HG03108 (cell line): Measurements from ENCODE around the gene OR2V1.
A peak's percentile ranks its signal among the peaks of the same experiment; 100 is the strongest.
"Not testable (repeated sequence)": the region's sequence is repeated elsewhere in the genome, so short reads cannot be mapped to it uniquely, and the experiment has no call there.

ENCODE experiments used
- ATAC-seq: cut with Tn5 transposase; IDR thresholded peaks from one replicate; pipeline ENCODE4 v1.9.1; 2021; ENCODE audit warnings: moderate library complexity; ENCODE audit not compliant: unreplicated experiment

The OR2V1 gene

GRCh38 chr5:181130832-181131496, at the start of gene OR2V1:
OR2V1 (minus strand) TSS chr5:181131169; CDS start chr5:181125304, 5,865 bp downstream.
- ATAC-seq, result no peak

GRCh38 chr5:181177559-181177958, 46.6 kb upstream of the OR2V1 start:
- not testable (repeated sequence) for ATAC-seq

DNA sequence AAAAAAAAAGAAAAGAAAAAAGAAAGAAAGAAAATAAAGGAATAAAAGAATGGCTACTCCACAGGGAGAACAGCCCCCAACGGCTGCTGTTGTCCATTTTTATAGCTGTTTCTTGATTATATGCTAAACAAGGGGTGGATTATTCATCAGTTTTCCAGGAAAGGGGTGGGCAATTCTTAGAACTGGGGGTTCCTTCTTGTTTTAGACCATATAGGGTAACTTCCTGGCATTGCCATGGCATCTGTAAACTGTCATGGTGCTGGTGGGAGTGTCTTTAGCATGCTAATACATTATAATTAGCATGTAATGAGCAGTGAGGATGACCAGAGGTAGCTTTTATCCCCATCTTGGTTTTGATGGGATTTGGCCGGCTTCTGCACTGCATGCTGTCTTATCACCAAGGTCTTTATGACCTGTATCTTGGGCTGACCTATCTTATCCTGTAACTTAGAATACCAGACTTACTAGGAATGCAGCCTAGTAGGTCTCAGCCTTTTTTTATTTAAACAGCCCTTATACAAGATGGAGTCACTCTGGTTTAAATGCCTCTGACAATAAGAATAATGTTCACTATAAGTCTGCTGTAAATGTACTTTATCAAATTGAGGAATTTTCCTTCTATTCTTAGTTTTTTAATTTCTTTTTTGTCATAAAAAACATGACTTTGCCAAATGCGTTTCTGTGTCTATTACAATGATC, 45.4 kb upstream of the OR2V1 start:
- ATAC-seq, result no peak

- peak; percentile 37 for ATAC-seq
These were observed 42.7 kb upstream of the OR2V1 start for GRCh38 chr5:181173420-181174342.

GRCh38 chr5:181173027-181173419, 42.1 kb upstream of the OR2V1 start:
- peak; percentile 43 for ATAC-seq

DNA sequence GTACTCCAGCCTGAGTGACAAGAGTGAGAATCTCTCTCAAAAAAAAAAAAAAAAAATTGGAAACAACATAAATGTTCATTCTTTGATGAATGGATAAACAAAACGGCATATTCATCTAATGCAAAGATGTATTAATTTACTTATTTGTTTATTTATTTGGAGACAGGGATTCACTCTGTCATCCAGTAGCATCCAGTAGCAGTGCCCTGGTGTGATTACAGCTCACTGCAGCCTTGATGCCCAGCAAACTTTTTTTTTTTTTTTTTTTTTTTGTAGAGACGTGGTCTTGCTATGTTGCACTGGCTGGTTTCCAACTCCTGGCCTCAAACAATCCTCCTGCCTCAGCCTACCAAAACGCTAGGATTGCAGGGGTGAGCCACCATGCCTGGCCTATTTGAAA, 40.8 kb upstream of the OR2V1 start:
- no peak for ATAC-seq

- ATAC-seq, result no peak
These were observed 40.0 kb upstream of the OR2V1 start for GRCh38 chr5:181170996-181171395.

- ATAC-seq, result no peak
These were observed 39.4 kb upstream of the OR2V1 start for GRCh38 chr5:181170237-181170825.

DNA sequence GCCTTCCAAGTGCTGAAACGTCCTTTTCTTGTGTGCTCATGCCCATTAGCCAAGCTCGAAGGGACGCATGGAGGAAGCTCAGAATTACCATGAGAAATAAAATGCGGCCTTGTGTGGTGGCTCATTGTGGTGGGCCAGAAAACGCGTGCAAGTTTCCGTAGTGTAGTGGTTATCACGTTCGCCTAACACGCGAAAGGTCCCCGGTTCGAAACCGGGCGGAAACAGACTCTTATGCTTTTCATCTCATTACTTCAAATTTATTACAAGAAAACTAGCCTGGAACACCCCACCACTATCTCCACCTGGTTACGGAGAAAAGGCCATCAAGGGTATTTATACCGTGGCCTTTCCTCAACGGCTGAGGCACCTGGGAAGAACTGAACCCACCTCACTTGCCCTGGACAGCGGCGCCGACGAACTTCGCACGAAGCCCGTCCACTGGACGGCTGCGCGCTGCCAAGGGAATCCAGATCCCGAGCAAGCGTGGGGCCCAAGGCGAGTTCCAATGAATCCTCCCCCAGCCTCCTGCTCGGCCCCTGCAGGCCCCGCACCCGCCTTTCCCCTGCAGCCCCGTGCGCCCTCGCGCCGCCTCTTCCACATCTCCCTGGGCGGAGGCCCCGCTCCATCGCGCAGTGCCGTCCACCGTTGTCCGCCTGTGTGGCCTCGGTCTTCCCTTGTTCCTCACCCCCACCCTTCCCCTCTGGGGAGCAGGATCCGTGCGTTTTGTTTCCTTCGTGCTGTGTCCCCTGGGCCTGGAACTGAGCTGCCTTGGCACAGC, 38.7 kb upstream of the OR2V1 start:
- ATAC-seq, result not testable (repeated sequence)

DNA sequence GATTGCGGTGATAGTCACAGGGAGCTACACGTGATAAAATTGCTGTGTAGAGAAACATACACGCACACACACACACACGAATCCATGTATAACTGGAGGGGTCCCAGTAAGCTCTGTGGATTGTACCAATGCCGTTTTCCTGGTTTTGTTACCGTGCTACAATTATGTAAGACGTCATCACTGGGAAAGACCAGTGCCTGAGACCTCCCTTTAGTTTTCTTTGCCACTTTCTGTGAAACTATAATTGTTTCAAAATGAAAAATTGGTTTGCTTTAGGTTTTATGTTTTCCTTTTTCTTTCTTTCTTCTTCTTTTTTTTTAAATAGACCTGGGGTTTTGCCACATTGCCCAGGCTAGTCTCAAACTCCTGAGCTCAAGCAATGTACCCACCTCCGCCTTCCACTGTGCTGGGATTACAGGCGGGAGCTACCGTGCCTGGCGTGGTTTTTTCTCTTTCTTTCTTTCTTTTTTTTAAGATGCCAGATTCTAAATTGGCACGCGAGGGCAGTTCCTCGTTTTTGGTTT, 37.7 kb upstream of the OR2V1 start:
- ATAC-seq, result no peak

DNA sequence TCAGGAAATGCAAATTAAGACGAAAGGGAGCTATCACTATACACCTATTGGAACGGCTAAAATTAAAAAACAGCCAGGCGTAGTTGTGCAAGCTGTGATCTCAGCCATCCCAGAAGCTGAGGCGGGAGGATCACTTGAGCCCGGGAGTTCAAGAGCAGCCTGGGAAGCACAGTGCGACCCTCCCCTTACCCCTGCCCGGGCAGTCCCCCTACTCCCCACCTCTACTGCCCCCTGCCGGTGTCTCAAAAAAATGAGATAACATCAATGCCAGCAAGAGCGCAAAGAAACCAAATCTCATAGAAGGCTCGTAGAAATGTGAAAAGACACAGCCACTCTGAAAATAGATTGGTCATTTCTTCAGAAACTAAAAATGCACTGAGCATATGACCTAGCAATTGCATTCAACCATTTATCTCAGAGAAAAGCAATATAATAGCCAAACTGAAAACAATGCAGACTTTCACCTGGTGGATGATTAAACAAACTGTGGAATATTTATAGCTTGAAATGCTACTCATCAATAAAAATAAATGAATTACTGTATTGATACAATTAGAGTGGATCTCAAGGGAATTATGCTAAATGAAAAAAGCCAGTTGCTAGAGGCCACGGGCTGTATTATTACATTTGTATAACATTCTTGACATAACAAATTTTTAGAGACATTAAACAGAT, 37.0 kb upstream of the OR2V1 start:
- no peak for ATAC-seq

- no peak for ATAC-seq
These were observed 36.1 kb upstream of the OR2V1 start for GRCh38 chr5:181166812-181167733.

DNA sequence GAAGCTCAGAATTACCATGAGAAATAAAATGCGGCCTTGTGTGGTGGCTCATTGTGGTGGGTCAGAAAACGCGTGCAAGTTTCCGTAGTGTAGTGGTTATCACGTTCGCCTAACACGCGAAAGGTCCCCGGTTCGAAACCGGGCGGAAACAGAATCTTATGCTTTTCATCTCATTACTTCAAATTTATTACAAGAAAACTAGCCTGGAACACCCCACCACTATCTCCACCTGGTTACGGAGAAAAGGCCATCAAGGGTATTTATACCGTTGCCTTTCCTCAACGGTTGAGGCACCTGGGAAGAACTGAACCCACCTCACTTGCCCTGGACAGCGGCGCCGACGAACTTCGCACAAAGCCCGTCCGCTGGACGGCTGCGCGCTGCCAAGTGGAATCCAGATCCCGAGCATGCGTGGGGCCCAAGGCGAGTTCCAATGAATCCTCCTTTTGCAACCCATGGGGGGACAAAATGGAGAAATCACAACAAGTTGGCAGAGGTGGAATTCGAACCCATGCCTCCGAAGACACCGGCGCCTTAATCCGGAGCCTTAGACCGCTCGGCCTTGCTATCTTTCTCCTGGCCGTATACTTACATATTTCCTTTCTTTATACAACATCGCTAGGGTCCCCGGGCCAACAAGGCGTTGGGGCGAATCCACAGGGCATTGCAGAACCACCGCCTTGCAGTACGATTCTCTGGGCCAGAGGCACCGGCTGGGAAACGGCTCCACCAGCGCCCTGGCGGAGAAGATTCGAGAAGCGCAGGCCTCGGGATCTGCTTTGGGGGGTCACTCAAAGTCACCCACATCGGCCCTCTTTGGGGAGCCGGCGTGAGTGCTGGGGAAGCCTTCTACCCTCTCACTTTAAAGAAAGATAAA, 33.3 kb upstream of the OR2V1 start:
- ATAC-seq, result no peak

DNA sequence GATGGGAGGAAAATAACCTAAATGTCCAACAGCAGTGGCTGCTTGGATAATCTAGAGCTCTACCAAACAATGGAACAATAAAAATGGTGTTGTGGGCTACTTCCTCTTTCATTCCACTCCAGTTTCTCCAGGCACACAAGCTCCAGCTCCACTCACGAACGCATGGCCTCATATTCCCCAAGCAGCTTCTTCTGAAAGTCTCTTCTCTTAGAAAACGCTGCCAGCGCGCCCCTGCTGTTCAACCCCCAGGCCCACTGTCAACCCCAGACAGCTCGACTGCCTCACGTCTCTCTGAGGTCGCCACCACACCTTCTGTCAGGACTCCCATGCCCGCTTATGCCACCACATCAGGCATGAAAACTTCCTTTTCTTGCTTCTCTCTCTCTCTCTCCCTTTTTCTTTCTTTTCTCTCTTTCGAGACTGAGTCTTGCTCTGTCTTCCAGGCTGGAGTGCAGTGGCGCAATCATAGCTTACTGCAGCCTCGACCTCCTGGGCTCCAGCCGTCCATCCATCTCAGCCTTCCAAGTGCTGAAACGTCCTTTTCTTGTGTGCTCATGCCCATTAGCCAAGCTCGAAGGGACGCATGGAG, 32.6 kb upstream of the OR2V1 start:
- no peak for ATAC-seq

DNA sequence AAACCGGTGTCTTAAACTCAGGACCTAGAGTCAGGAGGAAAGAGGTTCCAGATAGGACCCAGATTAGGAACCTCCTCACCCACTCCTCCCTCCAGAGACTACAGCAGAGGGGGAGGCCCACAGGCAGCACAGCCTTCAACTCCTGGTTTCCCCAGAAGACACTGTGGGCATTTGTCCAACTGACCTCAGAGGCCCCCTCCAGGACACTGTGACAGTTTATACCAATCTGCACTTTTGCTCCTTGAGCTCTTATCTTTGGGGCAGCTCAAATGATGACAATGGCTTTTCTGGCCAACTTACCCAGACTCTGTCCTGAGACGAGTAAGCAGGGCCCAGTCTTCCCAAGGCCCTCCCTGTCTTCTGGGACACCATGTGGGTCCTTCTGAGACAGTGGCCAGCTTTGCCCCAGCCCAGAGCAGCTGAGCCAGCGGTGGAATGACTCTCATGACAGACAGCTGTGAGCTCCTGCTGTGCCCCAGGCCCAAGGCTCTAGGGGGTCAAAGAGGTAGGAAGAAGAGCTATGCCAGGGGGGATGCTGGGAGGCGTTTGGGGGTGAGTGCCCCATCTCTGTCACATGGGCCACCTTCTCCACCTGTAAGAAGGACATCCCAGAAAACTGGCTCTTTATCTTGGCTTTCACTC, 30.7 kb upstream of the OR2V1 start:
- ATAC-seq, result no peak

DNA sequence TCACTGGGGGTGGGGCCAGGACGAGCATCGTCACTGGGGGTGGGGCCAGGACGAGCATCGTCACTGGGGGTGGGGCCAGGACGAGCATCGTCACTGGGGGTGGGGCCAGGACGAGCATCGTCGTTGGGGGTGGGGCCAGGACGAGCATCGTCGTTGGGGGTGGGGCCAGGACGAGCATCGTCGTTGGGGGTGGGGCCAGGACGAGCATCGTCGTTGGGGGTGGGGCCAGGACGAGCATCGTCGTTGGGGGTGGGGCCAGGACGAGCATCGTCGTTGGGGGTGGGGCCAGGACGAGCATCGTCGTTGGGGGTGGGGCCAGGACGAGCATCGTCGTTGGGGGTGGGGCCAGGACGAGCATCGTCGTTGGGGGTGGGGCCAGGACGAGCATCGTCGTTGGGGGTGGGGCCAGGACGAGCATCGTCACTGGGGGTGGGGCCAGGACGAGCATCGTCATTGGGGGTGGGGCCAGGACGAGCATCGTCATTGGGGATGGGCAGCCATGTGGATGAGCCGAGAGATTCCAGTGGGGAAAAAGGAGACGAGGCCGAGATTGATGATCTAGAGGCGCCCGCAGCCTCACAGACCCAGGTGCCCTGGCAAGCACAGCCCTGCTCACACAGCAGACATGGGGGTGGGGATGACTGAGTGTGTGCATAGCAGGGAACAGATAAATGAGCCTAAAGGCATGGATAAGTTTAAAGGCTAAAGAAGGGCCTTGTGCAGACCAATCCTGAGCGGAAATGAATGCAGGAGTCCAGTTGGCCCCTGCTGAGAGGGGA, 30.0 kb upstream of the OR2V1 start:
- ATAC-seq, result not testable (repeated sequence)
